Right lobe of liver (tissue), 6 donors: ENCODE data around the gene ZNF354C. TPM values are rescaled to one million over a fixed set of nuclear protein-coding genes. Genes with fewer than 3 reads are reported as not detected.
A peak's percentile ranks its signal among the peaks of the same experiment; 100 is the strongest.

ENCODE experiments used
- ATAC-seq, 4 donors: fragments of 200-7000 bp; cut with Tn5 transposase; one replicate each; pipeline ENCODE4 v1.9.1; 2020; ENCODE audit warnings: mild to moderate bottlenecking in 4 of 4, moderate library complexity in 4 of 4
- DNase-seq, 3 donors: peaks; one replicate each; pipeline ENCODE4 v3.0.0-alpha.2; 2020
- H3K27ac ChIP-seq, 3 donors: fragments of 200-600 bp; one replicate each; pipeline ENCODE4 v1.8.0; 2022
- H3K27me3 ChIP-seq, 2 donors: fragments of 200-600 bp; one replicate each; pipeline ENCODE4 v1.8.0; 2022
- H3K36me3 ChIP-seq, 4 donors: fragments of 200-600 bp; sonication (generic) in 1 of 4; one replicate each; pipeline versions ENCODE4 v1.5.1 to v1.8.0; 2017 to 2022; ENCODE audit warnings: control low read depth in 1 of 4
- H3K4me1 ChIP-seq, 4 donors: fragments of 200-600 bp; sonication (generic) in 1 of 4; one replicate each; pipeline versions ENCODE4 v1.5.1 to v1.8.0; 2017 to 2022; ENCODE audit warnings: control low read depth in 1 of 4
- H3K4me3 ChIP-seq, 3 donors: fragments of 200-600 bp; one replicate each; pipeline ENCODE4 v1.8.0; 2022
- H3K9me3 ChIP-seq, 4 donors: fragments of 200-600 bp; sonication (generic) in 1 of 4; one replicate each; pipeline versions ENCODE4 v1.5.1 to v1.8.0; 2017 to 2022; ENCODE audit warnings: control low read depth in 1 of 4
- POLR2A ChIP-seq: fragments of 450-650 bp; IDR thresholded peaks from one replicate; pipeline ENCODE4 v1.6.1; 2017; ENCODE audit warnings: antibody characterized with exemption, mild to moderate bottlenecking
- WGBS: methylation state at CpG from one replicate; pipeline ENCODE4 v1.1.6; 2018; ENCODE audit warnings: low coverage, low lambda C conversion rate; ENCODE audit not compliant: insufficient coverage; ENCODE audit errors: missing lambda C conversion rate; 5-methylcytosine and 5-hydroxymethylcytosine counted together
- intact Hi-C, 2 donors: fragments of 100-400 bp; cut with DNase I; formaldehyde crosslinking; loops; one replicate each; pipeline versions ENCODE4 v1.11.2 to v1.14.1; 2022
- total RNA-seq, 6 experiments: library from RNA; depleted of rRNA in 2 of 6; stranded (reverse); fragments of >200 nt in 2 of 6; fragmentation: NEBNext Ultra II Directional in 3 of 6; extraction: Animal tissue kit (Norgen Biotek cat#: 25700) in 3 of 6; gene quantifications; one replicate each; pipeline versions ENCODE4 v1.1.0 to v1.2.4, GENCODE V29; 2016 to 2023
- TF ChIP-seq, protein P1 (sequence below), 4 donors: fragments of 200-600 bp in 3 of 4; fragments of 450-650 bp in 1 of 4; IDR thresholded peaks; one replicate each; pipeline versions ENCODE4 v1.5.1 to v1.8.0; 2016 to 2022; ENCODE audit warnings: antibody characterized with exemption in 4 of 4, mild to moderate bottlenecking in 2 of 4
- donor health status: DM: no; HTN: yes; CAD: no.
- donor health status: DM: no; HTN: no; CAD: no.
- donor health status: DM: no; HTN: no; CAD: no.
- donor health status: DM: no; HTN: yes; CAD: no.
- donor health status: DM: no; HTN: yes; CAD: no.

The ZNF354C gene
- total RNA-seq, 6 experiments from 2014 or later = 0.81 to 2.4 (median 1.4) TPM

DNA sequence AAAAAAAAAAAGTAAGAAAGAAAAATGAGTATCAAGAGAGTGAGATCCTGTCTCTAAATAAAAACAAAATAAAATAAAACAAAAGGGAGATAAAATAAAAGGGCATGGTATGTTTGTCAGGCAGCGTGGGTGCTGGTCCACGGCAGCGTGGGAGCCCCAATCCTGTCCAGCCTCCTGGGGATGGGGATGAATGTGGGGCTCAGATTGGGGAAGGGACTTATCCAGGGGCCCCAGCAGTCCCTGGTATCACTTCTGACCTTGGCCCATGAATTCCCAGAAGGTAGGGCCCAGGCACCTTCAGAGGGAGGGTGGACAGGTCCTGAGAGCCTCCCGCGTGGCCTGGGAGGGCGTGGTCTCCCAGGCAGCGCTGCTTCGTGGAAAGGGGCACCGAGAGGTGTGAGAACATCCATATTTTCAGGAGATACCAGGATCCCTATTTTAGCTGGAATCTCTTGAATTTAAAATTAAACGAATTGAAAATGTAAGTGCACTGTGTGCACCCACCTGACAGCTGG, 71.2 kb downstream of the ZNF354C start:
- no peak for TF ChIP-seq POLR2A
- TF ChIP-seq, protein P1, sequence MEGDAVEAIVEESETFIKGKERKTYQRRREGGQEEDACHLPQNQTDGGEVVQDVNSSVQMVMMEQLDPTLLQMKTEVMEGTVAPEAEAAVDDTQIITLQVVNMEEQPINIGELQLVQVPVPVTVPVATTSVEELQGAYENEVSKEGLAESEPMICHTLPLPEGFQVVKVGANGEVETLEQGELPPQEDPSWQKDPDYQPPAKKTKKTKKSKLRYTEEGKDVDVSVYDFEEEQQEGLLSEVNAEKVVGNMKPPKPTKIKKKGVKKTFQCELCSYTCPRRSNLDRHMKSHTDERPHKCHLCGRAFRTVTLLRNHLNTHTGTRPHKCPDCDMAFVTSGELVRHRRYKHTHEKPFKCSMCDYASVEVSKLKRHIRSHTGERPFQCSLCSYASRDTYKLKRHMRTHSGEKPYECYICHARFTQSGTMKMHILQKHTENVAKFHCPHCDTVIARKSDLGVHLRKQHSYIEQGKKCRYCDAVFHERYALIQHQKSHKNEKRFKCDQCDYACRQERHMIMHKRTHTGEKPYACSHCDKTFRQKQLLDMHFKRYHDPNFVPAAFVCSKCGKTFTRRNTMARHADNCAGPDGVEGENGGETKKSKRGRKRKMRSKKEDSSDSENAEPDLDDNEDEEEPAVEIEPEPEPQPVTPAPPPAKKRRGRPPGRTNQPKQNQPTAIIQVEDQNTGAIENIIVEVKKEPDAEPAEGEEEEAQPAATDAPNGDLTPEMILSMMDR (IDR thresholded peaks at IDR 0.05) = no peak
- H3K9me3 ChIP-seq = no peaks in the 10 kb centered on the region
- no peak for ATAC-seq
- 72% methylated on average over 10 of the region's 10 CpGs for WGBS
- intact Hi-C loops = no loop called here
- no peak for DNase-seq
- no peak overlapping the region for H3K4me3 ChIP-seq
- no peak overlapping the region for H3K27ac ChIP-seq
- no peaks in the 10 kb centered on the region for H3K4me1 ChIP-seq
- H3K27me3 ChIP-seq = no peaks in the 10 kb centered on the region
- no peaks in the 10 kb centered on the region for H3K36me3 ChIP-seq

- Histone ChIP-seq H3K4me3 (no peak overlapping the region), H3K27me3 (no peaks in the 10 kb centered on the region), H3K27ac (no peak overlapping the region), H3K36me3 (no peaks in the 10 kb centered on the region), H3K9me3 (no peaks in the 10 kb centered on the region), H3K4me1 (no peaks in the 10 kb centered on the region)
- intact Hi-C loops = no loop called here
- DNase-seq (peak in 1 of 3 donors; percentile 32), ATAC-seq (no peak)
- 100% methylated on average over 5 of the region's 15 CpGs for WGBS
- TF ChIP-seq, protein P1 (IDR thresholded peaks at IDR 0.05) = no peak
- no peak for TF ChIP-seq POLR2A
Observed at GRCh38 chr5:179131886-179132585, 71.9 kb downstream of the ZNF354C start.

DNA sequence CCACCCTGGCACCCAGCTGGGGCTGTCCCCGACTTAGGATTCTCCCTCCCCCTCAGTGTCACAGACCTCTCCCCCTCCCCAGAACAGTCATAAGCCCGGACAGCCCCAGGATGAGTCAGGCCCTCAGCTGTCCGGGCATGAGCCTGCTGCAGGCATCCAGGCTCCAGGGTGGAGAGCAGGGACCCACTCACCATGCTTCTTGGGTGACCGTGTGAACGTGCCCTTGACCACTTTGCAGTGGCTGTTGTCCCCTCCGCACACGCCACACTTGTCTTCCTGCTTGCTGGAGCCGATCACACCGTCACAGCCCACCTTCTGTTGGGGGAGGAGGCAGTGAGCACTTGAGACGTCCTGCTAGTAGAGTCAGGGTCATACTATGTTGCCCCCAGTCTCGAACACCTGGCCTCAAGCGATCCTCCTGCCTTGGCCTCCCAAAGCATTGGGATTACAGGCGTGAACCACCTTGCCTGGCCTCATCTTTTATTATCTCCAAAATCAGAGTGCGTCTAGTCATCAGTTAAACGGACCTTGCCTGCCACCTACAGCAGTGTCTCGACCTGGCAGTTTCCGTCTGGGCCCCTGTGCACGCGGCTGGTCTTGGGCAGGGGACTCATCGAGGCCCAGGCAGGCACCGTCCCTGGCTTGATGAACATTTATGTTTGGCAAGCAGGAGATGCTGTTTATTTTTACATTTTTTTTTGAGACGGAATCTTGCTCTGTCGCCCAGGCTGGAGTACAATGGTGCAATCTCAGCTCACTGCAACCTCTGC, 72.6 kb downstream of the ZNF354C start:
- H3K4me1 ChIP-seq = no peaks in the 10 kb centered on the region
- no peaks in the 10 kb centered on the region for H3K9me3 ChIP-seq
- DNase-seq (no peak), ATAC-seq (no peak)
- no peaks in the 10 kb centered on the region for H3K27me3 ChIP-seq
- TF ChIP-seq, protein P1 (IDR thresholded peaks at IDR 0.05) = no peak
- no peak for TF ChIP-seq POLR2A
- no peak overlapping the region for H3K27ac ChIP-seq
- no peak overlapping the region for H3K4me3 ChIP-seq
- intact Hi-C loops = no loop called here
- H3K36me3 ChIP-seq = no peaks in the 10 kb centered on the region
- WGBS = 77% methylated on average over 12 of the region's 23 CpGs

Other genes starting within 250 kb of the ZNF354C start
- 1 to 10 TPM; 2.0 to 7.2 (median 5.0) TPM for gene ZNF354B, start 200.4 kb upstream of the ZNF354C start, total RNA-seq
- gene ZFP2, start 164.5 kb upstream of the ZNF354C start, total RNA-seq = under 1 TPM; 0.18 to 0.71 (median 0.45) TPM
- under 1 TPM in 5 of 6 experiments, not detected in 1; 0.12 to 0.39 (median 0.27) TPM for gene ZNF454, start 119.2 kb upstream of the ZNF354C start, total RNA-seq
- under 1 TPM in 1 of 6 experiments, not detected in 5; 0.05 TPM for gene GRM6, start 65.1 kb upstream of the ZNF354C start, total RNA-seq
- 1 to 10 TPM in 3 of 6 experiments, under 1 TPM in 3; 0.31 to 1.3 (median 0.94) TPM for gene ZNF879, start 36.6 kb upstream of the ZNF354C start, total RNA-seq